Measurements from ENCODE around the gene EIF4B. TPM values are rescaled to one million over a fixed set of nuclear protein-coding genes. Genes with fewer than 3 reads are reported as not detected.
"Not testable (repeated sequence)": the region's sequence is repeated elsewhere in the genome, so short reads cannot be mapped to it uniquely, and the experiment has no call there.

EIF4B gene
- polyA plus RNA-seq, 1 experiment = 645 TPM

DNA sequence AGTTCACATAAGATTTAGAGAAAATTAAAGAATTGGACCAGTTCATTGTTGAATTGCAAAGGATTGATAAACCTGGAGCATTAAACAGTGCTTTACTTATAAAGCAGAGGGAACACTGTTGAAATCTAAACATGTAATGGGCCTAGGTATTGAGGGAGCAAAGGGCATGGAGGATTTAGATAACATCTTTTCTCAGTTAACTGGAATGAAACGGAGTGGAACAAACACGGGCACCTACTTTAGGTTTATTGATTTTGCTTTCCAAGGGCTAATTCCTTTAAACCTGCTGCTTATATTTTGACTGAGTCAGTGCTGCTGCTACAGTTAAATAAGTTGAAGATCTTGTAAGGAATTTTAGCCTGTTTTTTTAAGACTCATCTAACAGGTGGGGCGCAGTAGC is 5.6 kb downstream of the EIF4B start:
- no peaks in the 10 kb centered on the region for H3K27me3 ChIP-seq (ENCODE audit: control insufficient read depth, insufficient read depth, low read length)
- H3K4me3 ChIP-seq (ENCODE audit: low read depth, low read length) = no peak overlapping the region
- H3K9me3 ChIP-seq (ENCODE audit: control insufficient read depth, insufficient read depth, low read length) = no peaks in the 10 kb centered on the region
- no peak for DNase-seq (ENCODE audit: low read depth, low spot score)
- POLR2A ChIA-PET = no interaction called here
- CTCF ChIA-PET = interaction anchor here (0.6 kb wide), 1 partner anchor 64 kb away, joined by 3 read pairs; no protein-coding TSS in a partner anchor
- no peak overlapping the region for H3K27ac ChIP-seq (ENCODE audit: low read depth, low read length)
- TF ChIP-seq, protein P1, sequence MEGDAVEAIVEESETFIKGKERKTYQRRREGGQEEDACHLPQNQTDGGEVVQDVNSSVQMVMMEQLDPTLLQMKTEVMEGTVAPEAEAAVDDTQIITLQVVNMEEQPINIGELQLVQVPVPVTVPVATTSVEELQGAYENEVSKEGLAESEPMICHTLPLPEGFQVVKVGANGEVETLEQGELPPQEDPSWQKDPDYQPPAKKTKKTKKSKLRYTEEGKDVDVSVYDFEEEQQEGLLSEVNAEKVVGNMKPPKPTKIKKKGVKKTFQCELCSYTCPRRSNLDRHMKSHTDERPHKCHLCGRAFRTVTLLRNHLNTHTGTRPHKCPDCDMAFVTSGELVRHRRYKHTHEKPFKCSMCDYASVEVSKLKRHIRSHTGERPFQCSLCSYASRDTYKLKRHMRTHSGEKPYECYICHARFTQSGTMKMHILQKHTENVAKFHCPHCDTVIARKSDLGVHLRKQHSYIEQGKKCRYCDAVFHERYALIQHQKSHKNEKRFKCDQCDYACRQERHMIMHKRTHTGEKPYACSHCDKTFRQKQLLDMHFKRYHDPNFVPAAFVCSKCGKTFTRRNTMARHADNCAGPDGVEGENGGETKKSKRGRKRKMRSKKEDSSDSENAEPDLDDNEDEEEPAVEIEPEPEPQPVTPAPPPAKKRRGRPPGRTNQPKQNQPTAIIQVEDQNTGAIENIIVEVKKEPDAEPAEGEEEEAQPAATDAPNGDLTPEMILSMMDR (IDR thresholded peaks at IDR 0.05; ENCODE audit: low read depth, low read length) = no peak

DNA sequence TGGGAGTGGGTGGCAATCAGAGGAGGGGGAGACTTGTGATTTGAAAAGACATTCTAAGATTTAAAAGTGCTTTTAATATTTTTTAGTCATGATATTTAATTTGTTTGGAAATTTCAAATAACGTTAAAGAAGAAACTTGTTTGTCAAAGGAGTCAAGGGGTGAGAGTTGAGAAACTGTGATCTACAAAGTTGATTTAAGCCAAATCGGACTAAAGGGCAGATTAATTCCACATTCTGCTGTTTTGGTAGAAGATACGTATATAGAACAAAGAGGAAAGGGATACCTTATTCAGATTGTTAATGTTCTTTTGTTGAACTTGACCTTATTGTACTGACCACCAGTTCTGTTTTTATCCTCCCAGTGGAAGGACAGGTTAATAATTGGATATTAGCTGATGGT is 6.7 kb downstream of the EIF4B start:
- TF ChIP-seq, protein P1 (IDR thresholded peaks at IDR 0.05; ENCODE audit: low read depth, low read length) = no peak
- Histone ChIP-seq H3K27ac (ENCODE audit: low read depth, low read length) (no peak overlapping the region), H3K9me3 (ENCODE audit: control insufficient read depth, insufficient read depth, low read length) (no peaks in the 10 kb centered on the region), H3K4me3 (ENCODE audit: low read depth, low read length) (no peak overlapping the region), H3K27me3 (ENCODE audit: control insufficient read depth, insufficient read depth, low read length) (no peaks in the 10 kb centered on the region)
- ChIA-PET CTCF (no interaction called here), POLR2A (interaction anchor here (1.0 kb wide), 1 partner anchor 34 kb away, joined by 3 read pairs; no protein-coding TSS in a partner anchor)
- DNase-seq (ENCODE audit: low read depth, low spot score) = no peak

DNA sequence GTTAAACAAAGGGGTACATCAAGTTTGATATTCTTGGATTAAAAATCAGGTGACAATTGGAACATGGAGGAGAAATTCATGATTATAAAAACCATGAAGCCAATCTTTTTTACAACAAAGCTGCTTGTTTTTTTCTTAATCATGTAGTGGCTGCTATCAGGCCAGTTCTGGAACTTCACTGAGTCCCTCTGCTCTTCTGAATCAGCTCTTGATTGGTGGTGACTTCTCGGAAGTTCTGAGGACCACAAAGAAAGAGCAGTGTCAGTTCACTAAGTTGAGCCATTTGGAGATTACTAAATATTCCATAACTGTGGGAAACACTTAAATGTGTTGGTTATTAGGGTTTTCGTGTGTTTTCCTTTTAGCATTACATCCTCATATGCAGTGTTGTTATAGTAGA is 8.5 kb downstream of the EIF4B start:
- CTCF ChIA-PET = interaction anchor here (0.6 kb wide), 1 partner anchor 897 kb away, joined by 3 read pairs; no protein-coding TSS in a partner anchor
- H3K27ac ChIP-seq (ENCODE audit: low read depth, low read length) = no peak overlapping the region
- H3K9me3 ChIP-seq (ENCODE audit: control insufficient read depth, insufficient read depth, low read length) = no peaks in the 10 kb centered on the region
- no peak overlapping the region for H3K4me3 ChIP-seq (ENCODE audit: low read depth, low read length)
- DNase-seq (ENCODE audit: low read depth, low spot score) = no peak
- TF ChIP-seq, protein P1 (IDR thresholded peaks at IDR 0.05; ENCODE audit: low read depth, low read length) = no peak
- POLR2A ChIA-PET = interaction anchor here (0.7 kb wide), 1 partner anchor 7 kb away, joined by 3 read pairs; no protein-coding TSS in a partner anchor
- H3K27me3 ChIP-seq (ENCODE audit: control insufficient read depth, insufficient read depth, low read length) = no peaks in the 10 kb centered on the region

DNA sequence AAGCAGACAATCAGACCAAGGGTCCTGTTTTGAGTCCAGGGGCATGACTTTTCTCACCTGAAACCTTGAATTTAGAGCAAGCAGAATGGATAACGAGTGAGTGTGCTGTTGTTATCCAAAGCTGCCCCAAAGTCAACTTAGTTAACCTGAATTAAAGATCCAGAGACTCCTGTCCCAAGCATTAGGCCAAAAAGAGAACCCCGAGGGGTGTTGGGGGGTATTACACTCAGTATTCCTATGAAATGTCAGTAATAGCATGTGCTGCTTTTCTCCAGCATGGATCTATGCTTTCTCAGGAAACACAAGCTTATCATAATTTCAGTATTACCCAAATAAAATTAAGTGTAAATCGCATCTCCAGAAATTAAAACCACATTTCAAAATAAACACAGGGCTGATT is 19.0 kb downstream of the EIF4B start:
- ChIA-PET POLR2A (no interaction called here), CTCF (interaction anchor here (0.5 to 1.1 kb wide), 4 partner anchors 10 to 140 kb away, joined by 3 to 14 read pairs (median 5); no protein-coding TSS in a partner anchor)
- Histone ChIP-seq H3K4me3 (ENCODE audit: low read depth, low read length) (no peak overlapping the region), H3K9me3 (ENCODE audit: control insufficient read depth, insufficient read depth, low read length) (no peaks in the 10 kb centered on the region), H3K27ac (ENCODE audit: low read depth, low read length) (no peak overlapping the region), H3K27me3 (ENCODE audit: control insufficient read depth, insufficient read depth, low read length) (no peaks in the 10 kb centered on the region)
- DNase-seq (ENCODE audit: low read depth, low spot score) = no peak
- TF ChIP-seq, protein P1 (IDR thresholded peaks at IDR 0.05; ENCODE audit: low read depth, low read length) = no peak

DNA sequence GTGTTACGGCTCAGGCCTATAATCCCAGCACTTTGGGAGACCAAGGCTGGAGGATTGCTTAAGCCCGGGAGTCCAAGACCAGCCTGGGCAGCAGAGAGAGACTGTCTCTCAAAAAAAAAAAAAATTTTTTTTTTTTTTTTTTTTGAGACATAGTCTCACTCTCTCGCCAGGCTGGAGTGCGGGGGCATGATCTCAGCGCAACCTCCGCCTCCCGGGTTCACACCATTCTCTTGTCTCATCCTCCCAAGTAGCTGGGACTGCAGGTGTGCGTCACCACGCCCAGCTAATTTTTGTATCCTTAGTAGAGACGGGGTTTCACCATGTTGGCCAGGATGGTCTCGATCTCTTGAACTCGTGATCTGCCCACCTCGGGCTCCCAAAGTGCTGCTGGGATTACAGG is 20.8 kb downstream of the EIF4B start:
- CTCF ChIA-PET = interaction anchor here (0.6 to 1.7 kb wide), 3 partner anchors 10 to 170 kb away, joined by 3 to 9 read pairs (median 3); no protein-coding TSS in a partner anchor
- H3K9me3 ChIP-seq (ENCODE audit: control insufficient read depth, insufficient read depth, low read length); H3K27me3 ChIP-seq (ENCODE audit: control insufficient read depth, insufficient read depth, low read length); H3K27ac ChIP-seq (ENCODE audit: low read depth, low read length); DNase-seq (ENCODE audit: low read depth, low spot score); POLR2A ChIA-PET; H3K4me3 ChIP-seq (ENCODE audit: low read depth, low read length): not testable (repeated sequence)
